Astrocyte of the cerebellum (primary cell): ENCODE data around the gene SMOC1.
A peak's percentile ranks its signal among the peaks of the same experiment; 100 is the strongest.

ENCODE experiments used
- DNase-seq: peaks from one replicate; pipeline ENCODE4 v3.0.0-alpha.2; 2011; ENCODE audit warnings: low read depth
- H3K4me3 ChIP-seq: 2 replicates; pipeline ENCODE4 v1.5.1; 2011; ENCODE audit warnings: mild to moderate bottlenecking, low read depth, low read length, moderate library complexity
- in situ Hi-C: cut with HindIII; loops from 2 replicates; pipeline ENCODE4 v1.10.0; 2017; ENCODE audit warnings: low sequenced_read_pairs
- TF ChIP-seq, protein P1 (sequence below): IDR thresholded peaks from 2 replicates; pipeline ENCODE4 v1.5.1; 2012; ENCODE audit warnings: low read length, low read depth, moderate library complexity, mild to moderate bottlenecking; ENCODE audit errors: missing control alignments

The SMOC1 gene

DNA sequence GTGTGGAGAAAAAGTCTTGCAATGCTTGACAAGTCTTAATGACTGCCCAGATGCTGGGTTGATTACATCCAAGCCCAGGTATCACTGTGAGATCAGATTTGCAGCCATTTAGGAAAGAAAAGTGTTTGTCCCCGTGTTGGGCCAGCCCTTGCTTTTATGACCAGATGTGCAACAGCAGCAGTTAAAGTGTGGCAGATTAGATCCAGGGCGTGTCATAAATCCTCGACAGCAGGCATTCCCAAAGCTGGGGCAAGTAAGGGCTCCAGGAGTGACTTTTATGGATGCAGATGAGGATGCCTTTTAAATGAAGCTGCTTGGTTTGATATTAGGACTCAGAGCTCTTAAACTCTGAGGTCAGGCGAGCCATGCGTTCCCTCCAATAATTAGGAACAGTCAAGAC lies 1.7 kb downstream of the SMOC1 start:
- no peak for DNase-seq
- in situ Hi-C loops = no loop called here
- TF ChIP-seq, protein P1, sequence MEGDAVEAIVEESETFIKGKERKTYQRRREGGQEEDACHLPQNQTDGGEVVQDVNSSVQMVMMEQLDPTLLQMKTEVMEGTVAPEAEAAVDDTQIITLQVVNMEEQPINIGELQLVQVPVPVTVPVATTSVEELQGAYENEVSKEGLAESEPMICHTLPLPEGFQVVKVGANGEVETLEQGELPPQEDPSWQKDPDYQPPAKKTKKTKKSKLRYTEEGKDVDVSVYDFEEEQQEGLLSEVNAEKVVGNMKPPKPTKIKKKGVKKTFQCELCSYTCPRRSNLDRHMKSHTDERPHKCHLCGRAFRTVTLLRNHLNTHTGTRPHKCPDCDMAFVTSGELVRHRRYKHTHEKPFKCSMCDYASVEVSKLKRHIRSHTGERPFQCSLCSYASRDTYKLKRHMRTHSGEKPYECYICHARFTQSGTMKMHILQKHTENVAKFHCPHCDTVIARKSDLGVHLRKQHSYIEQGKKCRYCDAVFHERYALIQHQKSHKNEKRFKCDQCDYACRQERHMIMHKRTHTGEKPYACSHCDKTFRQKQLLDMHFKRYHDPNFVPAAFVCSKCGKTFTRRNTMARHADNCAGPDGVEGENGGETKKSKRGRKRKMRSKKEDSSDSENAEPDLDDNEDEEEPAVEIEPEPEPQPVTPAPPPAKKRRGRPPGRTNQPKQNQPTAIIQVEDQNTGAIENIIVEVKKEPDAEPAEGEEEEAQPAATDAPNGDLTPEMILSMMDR = no peak
- H3K4me3 ChIP-seq = peak overlapping the region; percentile 9

DNA sequence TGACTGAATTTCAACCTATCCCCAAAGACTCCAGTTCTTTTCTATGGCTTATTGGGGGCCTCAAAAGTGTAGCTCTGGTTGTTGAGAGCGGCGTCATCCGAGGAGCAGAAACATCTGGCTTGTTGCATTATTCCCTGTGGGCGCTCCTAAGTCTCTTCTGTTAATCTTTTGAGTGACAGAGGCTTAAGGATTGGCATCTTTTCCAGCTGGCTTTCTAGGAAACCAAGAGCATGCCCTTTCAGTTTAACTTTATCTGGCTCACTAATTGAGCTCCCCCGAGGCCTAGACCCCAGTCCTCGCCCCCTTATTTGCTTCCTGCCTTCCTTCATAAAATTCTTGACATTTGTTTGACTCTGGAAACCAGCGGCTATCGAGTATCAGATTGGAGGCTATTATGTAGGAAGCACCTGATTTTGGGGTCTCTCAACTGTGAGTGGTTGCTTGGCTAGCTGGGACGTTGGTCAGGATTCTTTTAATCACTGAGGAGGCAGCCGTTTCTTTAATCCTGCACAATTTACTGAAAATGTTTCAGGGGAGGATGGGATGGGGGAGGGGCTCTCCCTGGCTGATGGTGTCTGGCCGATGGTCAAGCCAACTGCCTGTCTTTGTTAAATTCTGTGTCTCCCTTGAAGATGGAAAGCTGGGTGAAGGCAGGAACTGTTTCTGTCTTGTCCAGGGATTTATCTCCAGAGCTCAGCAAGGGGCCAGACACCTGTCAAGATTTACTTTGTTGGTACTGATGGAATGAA lies 3.1 kb downstream of the SMOC1 start:
- TF ChIP-seq, protein P1 = no peak
- DNase-seq = no peak
- in situ Hi-C loops = no loop called here
- peak overlapping the region; percentile 5 for H3K4me3 ChIP-seq

DNA sequence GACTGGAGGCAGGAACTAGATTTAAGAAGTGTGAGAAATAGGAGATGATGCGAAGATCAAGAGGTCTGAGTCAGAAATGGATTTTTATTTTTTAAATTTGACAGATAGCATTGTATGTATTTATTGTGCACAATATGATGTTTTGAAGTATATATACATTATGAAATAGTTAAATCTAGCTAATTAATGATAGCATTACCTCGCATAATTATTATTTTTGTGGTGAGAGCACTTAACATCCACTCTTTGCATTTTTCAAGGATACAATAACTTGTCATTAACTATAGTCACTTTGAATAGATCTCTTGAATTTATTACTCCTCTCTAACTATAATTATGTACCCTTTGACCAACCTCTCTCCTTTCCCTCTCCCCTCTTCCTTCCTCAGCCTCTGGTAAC lies 3.7 kb downstream of the SMOC1 start:
- no peak overlapping the region for H3K4me3 ChIP-seq
- no peak for DNase-seq
- TF ChIP-seq, protein P1 = no peak
- in situ Hi-C loops = no loop called here

DNA sequence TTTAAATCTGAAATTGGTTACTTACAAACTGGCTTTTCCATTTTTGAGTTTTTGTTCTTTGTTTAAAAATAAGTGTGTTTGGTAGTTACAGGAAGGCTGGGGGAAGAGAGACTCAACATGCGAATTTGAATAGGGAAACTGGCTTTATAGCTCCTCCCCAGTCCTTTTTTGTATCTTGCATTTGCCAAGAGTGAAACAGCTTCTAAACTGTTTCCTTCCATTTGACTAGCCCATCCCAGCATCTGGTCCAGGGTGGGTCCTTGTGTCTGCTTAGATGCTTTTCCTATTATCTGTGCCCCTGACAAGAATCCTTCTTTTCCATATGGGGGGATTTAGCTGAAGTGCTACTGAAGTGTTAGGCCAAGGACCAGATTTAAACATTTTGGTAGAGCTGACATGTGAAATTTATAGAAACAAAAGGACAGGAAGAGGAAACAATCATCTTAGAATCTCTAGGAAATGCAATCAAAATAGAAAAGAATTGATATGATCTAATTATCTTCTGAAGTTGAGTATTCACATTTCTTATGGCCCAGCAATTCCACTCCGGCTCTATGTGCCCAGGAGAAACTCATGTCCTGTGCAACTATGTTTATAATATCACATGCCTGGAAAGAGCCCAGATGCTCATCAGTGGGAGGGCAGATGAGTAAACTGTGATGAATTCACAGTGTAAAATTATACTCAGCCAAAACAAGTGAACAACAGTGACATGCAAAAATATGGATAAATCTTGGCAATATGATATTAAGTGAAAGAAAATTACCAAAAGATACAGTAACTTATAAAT lies 7.4 kb downstream of the SMOC1 start:
- DNase-seq = peak; percentile 31
- in situ Hi-C loops = no loop called here
- TF ChIP-seq, protein P1 = no peak
- no peak overlapping the region for H3K4me3 ChIP-seq

DNA sequence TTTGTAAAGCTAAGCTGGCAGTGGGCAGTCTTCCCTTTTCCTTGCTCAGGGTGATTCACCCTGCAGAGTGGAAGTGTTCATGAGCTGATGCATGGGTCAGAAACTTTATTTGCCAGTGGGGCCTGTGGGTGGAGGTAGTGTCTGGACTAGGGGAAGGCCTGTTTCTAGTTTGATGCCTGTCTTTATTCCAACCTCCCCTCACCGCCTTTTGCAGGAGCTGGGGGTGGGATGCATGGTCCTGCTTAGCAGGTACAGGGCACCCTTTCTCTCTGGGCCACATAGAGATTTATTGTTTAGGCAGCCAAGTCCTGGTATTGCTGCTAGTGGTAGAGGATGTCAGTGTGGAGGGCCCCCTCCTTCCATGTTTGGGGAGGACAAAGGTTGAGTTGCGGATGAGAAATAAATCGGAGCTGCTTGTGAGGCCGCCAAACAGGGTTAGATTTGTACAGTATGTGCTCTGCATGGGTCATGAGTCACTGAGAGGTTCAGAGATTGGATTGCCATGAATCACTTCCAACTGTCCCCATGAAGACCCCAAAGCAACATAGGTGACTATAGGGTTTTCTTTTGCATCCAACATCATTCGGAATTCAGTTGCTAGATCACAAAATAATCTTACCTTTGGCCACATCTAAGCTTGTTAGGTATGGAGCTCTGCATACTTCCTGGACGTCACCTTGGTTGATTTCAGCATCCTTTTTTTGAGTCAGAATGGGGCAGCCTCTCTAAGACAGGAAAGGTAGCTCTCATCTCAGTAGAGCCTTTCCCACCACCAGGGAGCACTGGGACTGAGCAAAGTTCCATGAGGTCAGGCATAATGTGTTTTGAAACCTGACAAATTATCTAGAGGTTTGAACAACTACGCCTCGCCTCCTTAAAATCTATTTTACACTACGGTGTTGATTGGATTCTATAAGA lies 8.8 kb downstream of the SMOC1 start:
- H3K4me3 ChIP-seq = no peak overlapping the region
- TF ChIP-seq, protein P1 = peak; percentile 14
- in situ Hi-C loops = no loop called here
- DNase-seq = no peak

DNA sequence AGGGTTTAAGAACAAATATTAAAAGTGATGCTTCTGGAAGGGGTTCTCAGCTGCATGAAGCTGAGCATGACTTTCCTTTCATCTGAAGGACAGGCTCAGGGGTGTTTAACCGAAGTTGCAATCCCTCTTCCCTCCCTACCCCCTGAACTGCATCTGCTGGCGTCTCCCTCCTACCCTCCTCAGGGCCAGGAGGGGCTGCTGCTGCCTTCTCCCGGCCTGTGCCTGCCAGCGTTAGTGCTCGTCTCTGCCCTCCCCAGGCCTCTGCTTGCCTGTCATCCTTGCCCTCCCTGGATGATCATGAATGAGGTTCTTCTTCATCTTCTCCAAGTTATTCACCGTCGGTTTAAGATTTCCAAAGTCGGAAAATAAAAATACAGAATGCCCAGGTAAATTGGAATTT lies 12.2 kb downstream of the SMOC1 start:
- TF ChIP-seq, protein P1 = no peak
- in situ Hi-C loops = no loop called here
- no peak overlapping the region for H3K4me3 ChIP-seq
- DNase-seq = no peak
